K562 (cell line): ENCODE measurements around the gene ZNF319. TPM values are rescaled to one million over a fixed set of nuclear protein-coding genes. Genes with fewer than 3 reads are reported as not detected.

Experiments
- ATAC-seq: fragments of 200-7000 bp; cut with Tn5 transposase; 3 replicates; pipeline ENCODE4 v1.9.1; 2020; ENCODE audit warnings: moderate library complexity
- BruUV-seq: library from RNA; stranded (reverse); fragments of 400-500 nt; replicated peaks from 2 replicates; lab custom pipeline; 2021; lab: Mats Ljungman, UMichigan
- CTCF ChIA-PET: fragments of 300-600 bp; formaldehyde crosslinking; extraction: SDS; loops from one replicate; lab custom pipeline; 2021; ENCODE audit warnings: low intra/inter-chr PET ratio; lab: Yijun Ruan, JAX
- POLR2A ChIA-PET: fragments of 300-600, 350-650 bp; sonication (Branson Sonifier 250); formaldehyde crosslinking; extraction: SDS; loops from one replicate; lab custom pipeline; 2021; ENCODE audit warnings: antibody characterized with exemption, inconsistent platforms; lab: Yijun Ruan, JAX
- DNase-seq, 4 experiments: peaks; one replicate each; pipeline versions ENCODE4 v3.0.0 to v3.0.0-alpha.2; 2011 to 2018; ENCODE audit warnings: low spot score in 3 of 4, mixed read lengths in 3 of 4; ENCODE audit errors: extremely low read depth in 1 of 4
- FAIRE-seq: peaks from 2 replicates; lab custom pipeline; 2011; peaks lifted over from hg19 to GRCh38; lab: Jason Lieb, UNC
- H2AFZ ChIP-seq: 2 replicates; pipeline ENCODE4 v1.6.0; 2011; ENCODE audit warnings: low read depth, low read length, control low read depth, inconsistent platforms
- H3K27ac ChIP-seq: fragments of 200-600 bp; 3 replicates; pipeline ENCODE4 v1.8.0; 2011; ENCODE audit warnings: low read depth, mild to moderate bottlenecking, control low read depth, inconsistent platforms, low read length, moderate library complexity, mixed read lengths; ENCODE audit errors: extremely low read depth
- H3K27me3 ChIP-seq, 2 experiments: fragments of 300-600 bp in 1 of 2; 2 replicates in 1 of 2; 3 replicates in 1 of 2; pipeline versions ENCODE4 v1.6.0 to v1.8.0; 2011; ENCODE audit warnings: inconsistent platforms in 2 of 2, low read length in 2 of 2, mild to moderate bottlenecking in 1 of 2, mixed read lengths in 1 of 2, moderate library complexity in 1 of 2; ENCODE audit not compliant: control insufficient read depth in 2 of 2, insufficient read depth in 2 of 2
- H3K36me3 ChIP-seq: fragments of 300-600 bp; 3 replicates; pipeline ENCODE4 v1.8.0; 2011; ENCODE audit warnings: mild to moderate bottlenecking, low read length, inconsistent platforms; ENCODE audit not compliant: control insufficient read depth, insufficient read depth
- H3K4me1 ChIP-seq, 2 experiments: fragments of 200-600 bp in 1 of 2; replicated peaks in 1 of 2; 2 replicates in 1 of 2; 3 replicates in 1 of 2; pipeline versions ENCODE4 v1.5.1 to v1.8.0; 2011; ENCODE audit warnings: inconsistent platforms in 2 of 2, low read length in 2 of 2, mild to moderate bottlenecking in 1 of 2, mixed read lengths in 1 of 2, moderate library complexity in 1 of 2; ENCODE audit not compliant: control insufficient read depth in 2 of 2, insufficient read depth in 2 of 2
- H3K4me2 ChIP-seq: 2 replicates; pipeline ENCODE4 v1.6.1; 2011; ENCODE audit warnings: low read length, control low read depth, inconsistent platforms, mixed read lengths; ENCODE audit not compliant: insufficient read depth
- H3K4me3 ChIP-seq: fragments of 200-600 bp; sonication (generic), shearing (Covaris generic); 2 replicates; pipeline ENCODE4 v1.5.1; 2016; ENCODE audit warnings: control low read depth, inconsistent platforms
- H3K79me2 ChIP-seq: fragments of 200-600 bp; 3 replicates; pipeline ENCODE4 v1.8.0; 2011; ENCODE audit warnings: low read length, inconsistent platforms; ENCODE audit not compliant: control insufficient read depth, insufficient read depth
- H3K9ac ChIP-seq, 2 experiments: 2 replicates each; pipeline versions ENCODE4 v1.6.0 to v1.6.1; 2011; ENCODE audit warnings: low read depth in 2 of 2, low read length in 2 of 2, control low read depth in 1 of 2, inconsistent platforms in 1 of 2, mild to moderate bottlenecking in 1 of 2, mixed read lengths in 1 of 2; ENCODE audit not compliant: insufficient read depth in 1 of 2
- H3K9me1 ChIP-seq: one replicate; pipeline ENCODE4 v1.6.0; 2011; ENCODE audit warnings: inconsistent platforms, mild to moderate bottlenecking, low read length, moderate library complexity; ENCODE audit not compliant: control insufficient read depth, insufficient read depth
- H3K9me3 ChIP-seq: replicated peaks from 2 replicates; pipeline ENCODE4 v1.5.1; 2011; ENCODE audit warnings: low read depth, low read length, inconsistent platforms; ENCODE audit not compliant: control insufficient read depth, insufficient read depth
- H4K20me1 ChIP-seq: replicated peaks from 2 replicates; pipeline ENCODE4 v1.6.1; 2011; ENCODE audit warnings: low read length, inconsistent platforms, mixed read lengths; ENCODE audit not compliant: control insufficient read depth, insufficient read depth
- FOXM1 ChIP-seq, 2 experiments: fragments of 450-650 bp in 1 of 2; sonication (generic) in 1 of 2; formaldehyde crosslinking in 1 of 2; IDR thresholded peaks; 2 replicates each; pipeline versions ENCODE4 v1.6.1 to v1.9.0; 2017 to 2022; ENCODE audit warnings: low read depth in 2 of 2, mild to moderate bottlenecking in 2 of 2, missing genetic modification reagents in 1 of 2, moderate library complexity in 1 of 2
- HMG20B ChIP-seq: fragments of 250-450 bp; sonication (Bioruptor Pico); IDR thresholded peaks from 2 replicates; pipeline ENCODE4 v1.5.0; 2021; ENCODE audit warnings: mild to moderate bottlenecking
- POLR2H ChIP-seq: IDR thresholded peaks from 2 replicates; pipeline ENCODE4 v1.6.1; 2016; ENCODE audit warnings: missing genetic modification characterization, low read depth, mild to moderate bottlenecking, control low read depth, missing compliant biosample characterization, moderate library complexity
- WGBS: fragments of 100-300 bp; shearing (Covaris generic); methylation state at CpG from one replicate; pipeline ENCODE4 v1.1.6; 2016; ENCODE audit warnings: low coverage, mixed read lengths; ENCODE audit not compliant: insufficient coverage; ENCODE audit errors: missing lambda C conversion rate; 5-methylcytosine and 5-hydroxymethylcytosine counted together
- in situ Hi-C: fragments of 300-500 bp; cut with MboI; formaldehyde crosslinking; loops from 4 replicates; pipeline ENCODE4 v1.15.0; 2018; ENCODE audit warnings: inconsistent platforms, mixed read lengths
- intact Hi-C: fragments of 100-400 bp; cut with micrococcal nuclease; formaldehyde crosslinking; loops from 2 replicates; pipeline ENCODE4 v1.14.2; 2022
- polyA plus RNA-seq, 8 experiments: library from polyadenylated mRNA; depleted of rRNA in 4 of 8; stranded (reverse) in 5 of 8; unstranded in 3 of 8; fragments of >200 nt; fragmentation: Nextera tagmentation in 2 of 8; fragmentation: Illumina TruSeq in 1 of 8; extraction: Ambion mirVana in 2 of 8; extraction: Trizol in 1 of 8; gene quantifications; 2 replicates each; pipeline versions ENCODE4 v1.2.1 to v1.2.3, GENCODE V29; 2011 to 2014; ENCODE audit warnings: inconsistent platforms in 1 of 8, missing spikeins in 1 of 8
- total RNA-seq, 7 experiments: library from RNA; depleted of rRNA in 6 of 7; stranded (reverse); fragments of >200 nt in 6 of 7; fragmentation: Illumina TruSeq in 2 of 7; extraction: Trizol in 2 of 7; gene quantifications; 2 replicates each; pipeline versions ENCODE4 v1.2.1 to v1.2.3, GENCODE V29; 2011 to 2021; ENCODE audit warnings: low replicate concordance in 1 of 7
- TF ChIP-seq, protein P1 (sequence below): sonication (generic); formaldehyde crosslinking; IDR thresholded peaks from 2 replicates; pipeline ENCODE4 v1.8.1; 2023; ENCODE audit warnings: mild to moderate bottlenecking, missing genetic modification reagents

The ZNF319 gene
- total and polyA plus RNA-seq, 9 of the 15 experiments (the other 6 are each of a cell fraction or from before 2014, with no cell fraction given), result 0.20 to 5.7 (median 1.4) TPM

DNA sequence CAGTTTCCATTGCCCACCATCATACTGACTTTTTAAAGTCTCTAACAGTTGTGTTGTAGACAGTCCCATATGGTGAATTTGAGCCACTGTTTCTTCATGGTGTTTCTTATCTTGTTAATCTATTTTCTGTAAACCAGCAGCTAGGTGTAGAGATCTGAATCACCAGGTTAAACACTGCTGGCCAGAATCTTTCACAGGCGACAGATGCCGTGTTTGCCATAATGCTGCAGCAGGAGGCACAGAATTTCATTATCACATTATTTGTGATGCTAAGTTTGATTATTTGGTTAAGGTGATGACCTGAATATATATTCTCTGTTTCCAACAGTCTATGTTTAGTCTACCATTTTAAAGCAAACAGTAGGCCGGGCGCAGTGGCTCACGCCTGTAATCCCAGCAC lies 18.1 kb downstream of the ZNF319 start:
- CTCF ChIA-PET, result no interaction called here
- FAIRE-seq, result no peak
- intact Hi-C loops (no loop called here), in situ Hi-C loops (no loop called here)
- no peak for ATAC-seq
- Histone ChIP-seq H3K27ac (no peak overlapping the region), H3K27me3 (no peaks in the 10 kb centered on the region), H3K4me2 (no peak overlapping the region), H3K9ac (no peak overlapping the region), H3K9me3 (no peaks in the 10 kb centered on the region), H3K9me1 (no peaks in the 10 kb centered on the region), H3K79me2 (no peaks in the 10 kb centered on the region), H3K4me1 (peaks cover 14 to 45% of the 10 kb centered on the region in 2 experiments; a peak in 4 of 5 replicates), H4K20me1 (no peaks in the 10 kb centered on the region), H2AFZ (no peak overlapping the region; the same call in 1 of the 2 replicates), H3K4me3 (no peak overlapping the region), H3K36me3 (no peaks in the 10 kb centered on the region)
- no peak for TF ChIP-seq HMG20B (CRISPR knock-in tag)
- TF ChIP-seq POLR2H (tag), result no peak
- TF ChIP-seq, protein P1, sequence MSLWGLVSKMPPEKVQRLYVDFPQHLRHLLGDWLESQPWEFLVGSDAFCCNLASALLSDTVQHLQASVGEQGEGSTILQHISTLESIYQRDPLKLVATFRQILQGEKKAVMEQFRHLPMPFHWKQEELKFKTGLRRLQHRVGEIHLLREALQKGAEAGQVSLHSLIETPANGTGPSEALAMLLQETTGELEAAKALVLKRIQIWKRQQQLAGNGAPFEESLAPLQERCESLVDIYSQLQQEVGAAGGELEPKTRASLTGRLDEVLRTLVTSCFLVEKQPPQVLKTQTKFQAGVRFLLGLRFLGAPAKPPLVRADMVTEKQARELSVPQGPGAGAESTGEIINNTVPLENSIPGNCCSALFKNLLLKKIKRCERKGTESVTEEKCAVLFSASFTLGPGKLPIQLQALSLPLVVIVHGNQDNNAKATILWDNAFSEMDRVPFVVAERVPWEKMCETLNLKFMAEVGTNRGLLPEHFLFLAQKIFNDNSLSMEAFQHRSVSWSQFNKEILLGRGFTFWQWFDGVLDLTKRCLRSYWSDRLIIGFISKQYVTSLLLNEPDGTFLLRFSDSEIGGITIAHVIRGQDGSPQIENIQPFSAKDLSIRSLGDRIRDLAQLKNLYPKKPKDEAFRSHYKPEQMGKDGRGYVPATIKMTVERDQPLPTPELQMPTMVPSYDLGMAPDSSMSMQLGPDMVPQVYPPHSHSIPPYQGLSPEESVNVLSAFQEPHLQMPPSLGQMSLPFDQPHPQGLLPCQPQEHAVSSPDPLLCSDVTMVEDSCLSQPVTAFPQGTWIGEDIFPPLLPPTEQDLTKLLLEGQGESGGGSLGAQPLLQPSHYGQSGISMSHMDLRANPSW (CRISPR knock-in tag), result no peak
- TF ChIP-seq FOXM1 (IDR thresholded peaks at IDR 0.05; ENCODE audit: low read depth), result no peak
- TF ChIP-seq FOXM1 (CRISPR knock-in tag; IDR thresholded peaks at IDR 0.05; ENCODE audit: low read depth), result no peak
- no TSS peak for BruUV-seq
- POLR2A ChIA-PET, result interaction anchor here (1.0 kb wide), 1 partner anchor 11 kb away, joined by 4 read pairs; no protein-coding TSS in a partner anchor
- 55% methylated on average over 5 of the region's 5 CpGs for WGBS
- no peak for DNase-seq
